Panc1 (cell line): ENCODE results near the gene TNFRSF1B. TPM values are rescaled to one million over a fixed set of nuclear protein-coding genes. Genes with fewer than 3 reads are reported as not detected.

ENCODE experiments used
- ATAC-seq: fragments of 200-7000 bp; cut with Tn5 transposase; 2 replicates; pipeline ENCODE4 v1.9.1; 2020; ENCODE audit warnings: mild to moderate bottlenecking, moderate library complexity
- BruUV-seq: library from RNA; stranded (reverse); fragments of 400-500 nt; replicated peaks from 2 replicates; lab custom pipeline; 2021; lab: Mats Ljungman, UMichigan
- CTCF ChIA-PET: fragments of 300-600 bp; sonication (Branson Sonifier 250); formaldehyde crosslinking; loops from one replicate; lab custom pipeline; 2022; ENCODE audit warnings: antibody characterized with exemption; lab: Charles Lee
- POLR2A ChIA-PET: fragments of 300-600 bp; sonication (Branson Sonifier 250); formaldehyde crosslinking; loops from one replicate; lab custom pipeline; 2022; ENCODE audit warnings: antibody characterized with exemption; lab: Charles Lee
- DNase-seq: peaks from one replicate; pipeline ENCODE4 v3.0.0-alpha.2; 2010; ENCODE audit warnings: low read depth, low spot score
- H3K27ac ChIP-seq: 2 replicates; pipeline ENCODE4 v1.5.1; 2011; ENCODE audit warnings: mild to moderate bottlenecking, low read length, inconsistent platforms
- H3K27me3 ChIP-seq: fragments of 200-500 bp; sonication (Bioruptor generic); 2 replicates; pipeline ENCODE4 v1.6.0; 2014; ENCODE audit warnings: low read length, inconsistent platforms; ENCODE audit not compliant: control insufficient read depth, insufficient read depth
- H3K36me3 ChIP-seq: fragments of 200-500 bp; sonication (Bioruptor generic); 2 replicates; pipeline ENCODE4 v1.5.1; 2014; ENCODE audit warnings: inconsistent platforms, mild to moderate bottlenecking, low read length, moderate library complexity; ENCODE audit not compliant: control insufficient read depth, insufficient read depth
- H3K4me1 ChIP-seq: 2 replicates; pipeline ENCODE4 v1.5.1; 2011; ENCODE audit warnings: inconsistent platforms, mild to moderate bottlenecking, low read length, moderate library complexity; ENCODE audit not compliant: control insufficient read depth, insufficient read depth
- H3K4me3 ChIP-seq, 2 experiments: 2 replicates each; pipeline ENCODE4 v1.5.1; 2011 to 2012; ENCODE audit warnings: low read depth in 2 of 2, low read length in 2 of 2, mild to moderate bottlenecking in 2 of 2, inconsistent platforms in 1 of 2, moderate library complexity in 1 of 2
- H3K9me3 ChIP-seq: fragments of 200-500 bp; sonication (Bioruptor generic); 2 replicates; pipeline ENCODE4 v1.5.1; 2014; ENCODE audit warnings: low read depth, mild to moderate bottlenecking, inconsistent platforms, low read length, moderate library complexity; ENCODE audit not compliant: control insufficient read depth, insufficient read depth
- POLR2AphosphoS5 ChIP-seq: IDR thresholded peaks from 2 replicates; pipeline ENCODE4 v1.6.1; 2012; ENCODE audit warnings: mild to moderate bottlenecking, low read depth, low read length, moderate library complexity
- SIN3A ChIP-seq: IDR thresholded peaks from 2 replicates; pipeline ENCODE4 v1.6.1; 2012; ENCODE audit warnings: low read depth, mild to moderate bottlenecking, low read length, moderate library complexity, borderline replicate concordance; ENCODE audit not compliant: insufficient read depth
- TCF7L2 ChIP-seq: IDR thresholded peaks from 2 replicates; pipeline ENCODE4 v1.6.1; 2011; ENCODE audit warnings: mild to moderate bottlenecking, low read depth, low read length, inconsistent platforms
- in situ Hi-C: cut with HindIII; loops from 2 replicates; pipeline ENCODE4 v1.10.0; 2016; ENCODE audit warnings: low sequenced_read_pairs, low pct_unique_long_range_greater_than_20kb
- intact Hi-C: fragments of 100-400 bp; cut with micrococcal nuclease; formaldehyde crosslinking; loops from one replicate; pipeline ENCODE4 v1.10.0; 2022; ENCODE audit not compliant: unreplicated experiment
- total RNA-seq: library from RNA; stranded (reverse); gene quantifications from one replicate; pipeline ENCODE4 v1.2.1, GENCODE V29; 2021; ENCODE audit not compliant: unreplicated experiment
- TF ChIP-seq, protein P1 (sequence below): fragments of 450-650 bp; IDR thresholded peaks from 2 replicates; pipeline ENCODE4 v1.5.1; 2017; ENCODE audit warnings: mild to moderate bottlenecking
- TF ChIP-seq, protein P2 (sequence below), 2 experiments: IDR thresholded peaks; 2 replicates each; pipeline ENCODE4 v1.6.1; 2011 to 2012; ENCODE audit warnings: low read depth in 2 of 2, control low read depth in 1 of 2, low read length in 1 of 2, mild to moderate bottlenecking in 1 of 2, moderate library complexity in 1 of 2; ENCODE audit not compliant: insufficient read depth in 1 of 2

Gene TNFRSF1B
- total RNA-seq, 1 experiment from 2014 or later = 18.8 TPM

GRCh38 chr1:12151465-12151864, 15.3 kb upstream of the TNFRSF1B start:
- intact Hi-C loops = no loop called here
- H3K27me3 ChIP-seq = no peaks in the 10 kb centered on the region
- H3K27ac ChIP-seq = no peak overlapping the region
- peaks cover 11% of the 10 kb centered on the region for H3K4me1 ChIP-seq
- H3K4me3 ChIP-seq = no peak overlapping the region
- peaks cover 3% of the 10 kb centered on the region; the same call in 1 of the 2 replicates for H3K9me3 ChIP-seq
- POLR2A ChIA-PET = no interaction called here
- no peaks in the 10 kb centered on the region for H3K36me3 ChIP-seq
- ATAC-seq (no peak), DNase-seq (no peak)
- no TSS peak for BruUV-seq
- TF ChIP-seq, protein P1, sequence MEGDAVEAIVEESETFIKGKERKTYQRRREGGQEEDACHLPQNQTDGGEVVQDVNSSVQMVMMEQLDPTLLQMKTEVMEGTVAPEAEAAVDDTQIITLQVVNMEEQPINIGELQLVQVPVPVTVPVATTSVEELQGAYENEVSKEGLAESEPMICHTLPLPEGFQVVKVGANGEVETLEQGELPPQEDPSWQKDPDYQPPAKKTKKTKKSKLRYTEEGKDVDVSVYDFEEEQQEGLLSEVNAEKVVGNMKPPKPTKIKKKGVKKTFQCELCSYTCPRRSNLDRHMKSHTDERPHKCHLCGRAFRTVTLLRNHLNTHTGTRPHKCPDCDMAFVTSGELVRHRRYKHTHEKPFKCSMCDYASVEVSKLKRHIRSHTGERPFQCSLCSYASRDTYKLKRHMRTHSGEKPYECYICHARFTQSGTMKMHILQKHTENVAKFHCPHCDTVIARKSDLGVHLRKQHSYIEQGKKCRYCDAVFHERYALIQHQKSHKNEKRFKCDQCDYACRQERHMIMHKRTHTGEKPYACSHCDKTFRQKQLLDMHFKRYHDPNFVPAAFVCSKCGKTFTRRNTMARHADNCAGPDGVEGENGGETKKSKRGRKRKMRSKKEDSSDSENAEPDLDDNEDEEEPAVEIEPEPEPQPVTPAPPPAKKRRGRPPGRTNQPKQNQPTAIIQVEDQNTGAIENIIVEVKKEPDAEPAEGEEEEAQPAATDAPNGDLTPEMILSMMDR = no peak
- TF ChIP-seq, protein P2, sequence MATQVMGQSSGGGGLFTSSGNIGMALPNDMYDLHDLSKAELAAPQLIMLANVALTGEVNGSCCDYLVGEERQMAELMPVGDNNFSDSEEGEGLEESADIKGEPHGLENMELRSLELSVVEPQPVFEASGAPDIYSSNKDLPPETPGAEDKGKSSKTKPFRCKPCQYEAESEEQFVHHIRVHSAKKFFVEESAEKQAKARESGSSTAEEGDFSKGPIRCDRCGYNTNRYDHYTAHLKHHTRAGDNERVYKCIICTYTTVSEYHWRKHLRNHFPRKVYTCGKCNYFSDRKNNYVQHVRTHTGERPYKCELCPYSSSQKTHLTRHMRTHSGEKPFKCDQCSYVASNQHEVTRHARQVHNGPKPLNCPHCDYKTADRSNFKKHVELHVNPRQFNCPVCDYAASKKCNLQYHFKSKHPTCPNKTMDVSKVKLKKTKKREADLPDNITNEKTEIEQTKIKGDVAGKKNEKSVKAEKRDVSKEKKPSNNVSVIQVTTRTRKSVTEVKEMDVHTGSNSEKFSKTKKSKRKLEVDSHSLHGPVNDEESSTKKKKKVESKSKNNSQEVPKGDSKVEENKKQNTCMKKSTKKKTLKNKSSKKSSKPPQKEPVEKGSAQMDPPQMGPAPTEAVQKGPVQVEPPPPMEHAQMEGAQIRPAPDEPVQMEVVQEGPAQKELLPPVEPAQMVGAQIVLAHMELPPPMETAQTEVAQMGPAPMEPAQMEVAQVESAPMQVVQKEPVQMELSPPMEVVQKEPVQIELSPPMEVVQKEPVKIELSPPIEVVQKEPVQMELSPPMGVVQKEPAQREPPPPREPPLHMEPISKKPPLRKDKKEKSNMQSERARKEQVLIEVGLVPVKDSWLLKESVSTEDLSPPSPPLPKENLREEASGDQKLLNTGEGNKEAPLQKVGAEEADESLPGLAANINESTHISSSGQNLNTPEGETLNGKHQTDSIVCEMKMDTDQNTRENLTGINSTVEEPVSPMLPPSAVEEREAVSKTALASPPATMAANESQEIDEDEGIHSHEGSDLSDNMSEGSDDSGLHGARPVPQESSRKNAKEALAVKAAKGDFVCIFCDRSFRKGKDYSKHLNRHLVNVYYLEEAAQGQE (IDR thresholded peaks at IDR 0.05; ENCODE audit: insufficient read depth in 1 of 2, low read depth in 2 of 2, low read length in 1 of 2) = no peak
- TF ChIP-seq SIN3A (no peak), TCF7L2 (no peak), POLR2AphosphoS5 (no peak)
- in situ Hi-C loops = no loop called here
- CTCF ChIA-PET = no interaction called here

DNA sequence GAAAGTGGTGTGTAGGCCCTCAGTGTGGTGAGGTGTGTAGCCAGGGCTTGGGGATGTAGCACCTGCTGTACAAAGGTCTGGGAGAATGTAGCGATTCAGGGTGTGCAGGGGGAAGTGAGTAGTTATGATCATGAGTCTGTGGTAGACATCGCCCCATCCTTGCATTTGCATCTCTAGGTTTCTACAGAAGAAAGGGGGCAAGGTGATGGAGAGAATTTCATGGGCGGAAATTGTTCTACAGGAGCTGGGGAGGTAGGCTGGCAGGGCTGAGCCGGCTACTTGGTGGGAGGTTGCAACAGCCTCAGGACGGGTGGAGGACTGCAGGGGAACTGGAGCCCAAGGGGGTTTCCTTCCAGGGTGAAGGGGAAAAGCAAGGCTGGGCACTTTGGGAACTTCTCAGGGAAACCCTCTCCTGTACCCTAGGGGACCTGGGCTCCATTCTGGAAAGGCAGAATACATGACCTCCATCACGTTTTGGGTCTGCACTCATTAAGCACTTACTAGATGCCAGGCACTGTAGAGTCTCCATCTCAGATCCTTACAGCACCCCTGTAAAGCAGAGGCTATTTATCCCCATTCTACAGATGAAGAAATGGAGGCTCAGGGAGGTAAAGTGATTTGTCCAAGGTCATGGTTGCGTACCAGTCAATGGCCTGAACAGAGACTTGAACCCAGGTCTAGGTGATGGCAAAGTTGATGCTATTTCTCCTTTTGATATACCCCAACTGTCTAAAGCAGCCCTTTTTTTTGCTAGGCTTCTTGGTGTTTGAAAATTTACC, 14.5 kb upstream of the TNFRSF1B start:
- in situ Hi-C loops (no loop called here), intact Hi-C loops (no loop called here)
- H3K4me3 ChIP-seq = no peak overlapping the region
- H3K4me1 ChIP-seq = peaks cover 11% of the 10 kb centered on the region
- ChIA-PET CTCF (interaction anchor here (0.7 kb wide), 1 partner anchor 27 kb away, joined by 3 read pairs; no protein-coding TSS in a partner anchor), POLR2A (no interaction called here)
- H3K36me3 ChIP-seq = no peaks in the 10 kb centered on the region
- DNase-seq (no peak), ATAC-seq (no peak)
- no peaks in the 10 kb centered on the region for H3K27me3 ChIP-seq
- no TSS peak for BruUV-seq
- TF ChIP-seq, protein P2 (IDR thresholded peaks at IDR 0.05; ENCODE audit: insufficient read depth in 1 of 2, low read depth in 2 of 2, low read length in 1 of 2) = no peak
- TF ChIP-seq SIN3A = no peak
- TF ChIP-seq, protein P1 = no peak
- TF ChIP-seq POLR2AphosphoS5 = no peak
- no peak for TF ChIP-seq TCF7L2
- no peak overlapping the region for H3K27ac ChIP-seq
- peaks cover 3% of the 10 kb centered on the region; the same call in 1 of the 2 replicates for H3K9me3 ChIP-seq
